Activated CD4-positive, alpha-beta T cell treated with anti-CD3 and anti-CD28 coated beads, Interleukin-2, amount 50 U/mL, for 1 hour (primary cell): Measurements from ENCODE around the gene JMJD8.

Experiments used
- DNase-seq: peaks from one replicate; pipeline ENCODE4 v3.0.0-alpha.2; 2020

Gene JMJD8

GRCh38 chr16:637081-638018 is 46.8 kb downstream of the JMJD8 start:
- peak; percentile 88 for DNase-seq

DNA sequence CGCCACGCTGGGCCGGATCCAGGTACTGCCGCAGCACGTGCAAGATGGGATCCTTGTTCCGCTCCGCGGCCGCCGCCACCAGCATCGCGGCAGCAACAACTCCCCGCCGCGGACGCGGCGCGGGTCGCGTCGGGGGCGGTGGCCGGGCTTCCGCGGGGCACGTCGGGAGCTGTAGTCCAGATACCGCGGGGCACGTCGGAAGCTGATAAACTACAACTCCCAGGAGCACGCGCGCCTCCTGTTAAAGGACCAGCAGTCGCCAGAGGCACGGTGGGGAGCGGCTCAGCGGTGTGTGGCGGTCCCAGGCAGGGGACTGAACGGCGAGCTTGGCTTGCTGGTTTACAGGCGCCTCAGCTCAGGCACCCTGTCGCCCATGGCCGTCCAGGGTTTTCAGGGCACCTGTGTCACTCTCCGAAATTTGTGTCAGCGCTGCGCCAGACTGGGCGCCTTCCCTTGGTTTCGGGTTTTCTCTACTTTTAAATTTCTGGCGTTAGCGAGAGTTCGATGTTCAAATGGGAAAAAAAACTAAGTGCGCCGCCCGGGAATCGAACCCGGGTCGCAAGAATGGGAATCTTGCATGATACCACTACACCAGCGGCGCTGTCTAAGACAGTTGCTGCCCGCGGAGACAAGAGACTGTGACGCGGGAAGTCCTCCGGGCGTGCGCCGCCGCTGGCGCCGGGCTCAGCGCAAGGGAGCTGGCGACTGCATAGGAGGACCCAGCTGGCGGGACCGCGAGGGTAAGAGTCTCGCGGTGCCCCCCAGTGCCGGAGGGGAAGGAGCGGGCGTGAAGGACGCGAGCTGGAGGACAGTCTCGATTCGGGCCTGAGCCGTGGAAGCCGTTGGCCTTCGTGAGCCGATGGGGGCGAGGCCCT is 47.7 kb downstream of the JMJD8 start, which contains the start of gene METTL26:
METTL26 (minus strand) TSS at position 100 of the 875 bp plus-strand sequence; CDS start at position 85, 15 bp downstream.
- DNase-seq, result peak; percentile 93

GRCh38 chr16:635573-636205 is 48.4 kb downstream of the JMJD8 start:
- no peak for DNase-seq

GRCh38 chr16:634996-635395 is 49.1 kb downstream of the JMJD8 start:
- no peak for DNase-seq

DNA sequence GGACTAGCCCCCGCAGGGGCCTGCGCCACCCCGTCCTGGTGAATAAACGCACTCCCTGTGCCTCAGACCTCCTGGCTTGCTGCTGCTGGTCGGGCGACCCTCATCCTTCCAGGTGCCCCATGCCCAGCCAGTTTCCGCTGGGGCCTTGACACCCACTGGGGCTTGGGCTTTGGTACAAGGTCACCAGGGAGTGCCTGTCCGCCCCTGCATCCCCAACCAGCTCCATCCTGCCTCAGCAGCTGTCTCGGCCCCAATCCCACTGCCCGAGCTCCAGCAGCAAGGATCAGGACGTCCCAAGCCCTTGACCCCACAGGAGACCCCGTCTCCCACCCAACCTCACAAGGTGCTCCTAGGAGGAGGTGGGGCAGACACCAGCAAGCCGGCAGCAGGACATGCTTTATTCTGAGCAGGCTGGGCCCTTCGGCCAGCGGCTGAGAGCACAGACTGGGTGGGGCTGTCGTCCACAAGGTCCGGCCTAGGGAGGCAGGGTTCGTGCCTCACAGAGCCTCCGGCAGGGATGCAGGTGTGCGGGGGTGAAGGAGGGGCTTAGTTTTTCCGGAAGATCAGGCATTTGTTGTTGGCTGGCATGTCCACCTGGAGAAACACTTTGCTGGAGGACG is 50.0 kb downstream of the JMJD8 start:
- no peak for DNase-seq

DNA sequence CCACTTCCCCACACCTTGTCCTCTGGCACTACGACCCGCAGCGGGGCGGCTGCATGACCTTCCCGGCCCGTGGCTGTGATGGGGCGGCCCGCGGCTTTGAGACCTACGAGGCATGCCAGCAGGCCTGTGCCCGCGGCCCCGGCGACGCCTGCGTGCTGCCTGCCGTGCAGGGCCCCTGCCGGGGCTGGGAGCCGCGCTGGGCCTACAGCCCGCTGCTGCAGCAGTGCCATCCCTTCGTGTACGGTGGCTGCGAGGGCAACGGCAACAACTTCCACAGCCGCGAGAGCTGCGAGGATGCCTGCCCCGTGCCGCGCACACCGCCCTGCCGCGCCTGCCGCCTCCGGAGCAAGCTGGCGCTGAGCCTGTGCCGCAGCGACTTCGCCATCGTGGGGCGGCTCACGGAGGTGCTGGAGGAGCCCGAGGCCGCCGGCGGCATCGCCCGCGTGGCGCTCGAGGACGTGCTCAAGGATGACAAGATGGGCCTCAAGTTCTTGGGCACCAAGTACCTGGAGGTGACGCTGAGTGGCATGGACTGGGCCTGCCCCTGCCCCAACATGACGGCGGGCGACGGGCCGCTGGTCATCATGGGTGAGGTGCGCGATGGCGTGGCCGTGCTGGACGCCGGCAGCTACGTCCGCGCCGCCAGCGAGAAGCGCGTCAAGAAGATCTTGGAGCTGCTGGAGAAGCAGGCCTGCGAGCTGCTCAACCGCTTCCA is 50.6 kb downstream of the JMJD8 start:
- no peak for DNase-seq

- DNase-seq, result no peak
Observed at GRCh38 chr16:632486-633335, 51.4 kb downstream of the JMJD8 start.

DNA sequence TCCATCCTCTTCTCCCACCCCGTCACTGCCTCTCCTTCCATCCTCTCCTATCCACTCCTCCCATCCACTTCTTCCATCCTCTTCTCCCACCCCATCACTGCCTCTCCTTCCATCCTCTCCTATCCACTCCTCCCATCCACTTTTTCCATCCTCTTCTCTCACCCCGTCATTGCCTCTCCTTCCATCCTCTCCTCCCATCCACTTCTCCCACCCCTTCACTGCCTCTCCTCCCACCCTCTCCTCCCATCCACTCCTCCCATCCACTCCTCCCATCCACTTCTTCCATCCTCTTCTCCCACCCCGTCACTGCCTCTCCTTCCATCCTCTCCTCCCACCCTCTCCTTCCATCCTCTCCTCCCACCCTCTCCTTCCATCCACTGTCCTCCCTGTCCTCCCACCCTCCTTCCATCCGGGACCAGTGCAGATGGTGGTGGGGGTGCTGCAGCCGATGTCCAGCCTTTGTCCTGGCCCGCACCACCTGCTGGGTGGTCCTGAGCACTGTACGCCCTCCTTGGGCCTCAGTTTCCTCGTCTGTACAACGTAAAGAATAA is 52.3 kb downstream of the JMJD8 start:
- DNase-seq, result no peak
